NCI-H146 (cell line): ENCODE measurements around the gene TCF12.
"Not testable (repeated sequence)": the region's sequence is repeated elsewhere in the genome, so short reads cannot be mapped to it uniquely, and the experiment has no call there.

Experiments
- DNase-seq: peaks from one replicate; lab custom pipeline; 2025; lab: John Stamatoyannopoulos, UW

The TCF12 gene

GRCh38 chr15:56916825-56917477 is 1.5 kb upstream of the TCF12 start:
- no peak for DNase-seq

GRCh38 chr15:56917652-56918045 is 795 bp upstream of the TCF12 start:
- no peak for DNase-seq

- peak; percentile 61 for DNase-seq
Measured at GRCh38 chr15:56919031-56919608, 676 bp downstream of the TCF12 start.

- peak; percentile 37 for DNase-seq
Measured at GRCh38 chr15:56919609-56920366, 1.3 kb downstream of the TCF12 start.

GRCh38 chr15:56920367-56920627 is 1.9 kb downstream of the TCF12 start:
- DNase-seq: no peak

- DNase-seq: no peak
Measured at GRCh38 chr15:56923174-56923591, 4.7 kb downstream of the TCF12 start.

- no peak for DNase-seq
Measured at GRCh38 chr15:56927816-56928215, 9.4 kb downstream of the TCF12 start.

- no peak for DNase-seq
Measured at GRCh38 chr15:56929399-56929798, 11.0 kb downstream of the TCF12 start.

GRCh38 chr15:56929933-56930332 is 11.5 kb downstream of the TCF12 start:
- no peak for DNase-seq

GRCh38 chr15:56930669-56931313 is 12.3 kb downstream of the TCF12 start:
- no peak for DNase-seq

GRCh38 chr15:56931639-56932508 is 13.4 kb downstream of the TCF12 start:
- no peak for DNase-seq

GRCh38 chr15:56932509-56932868 is 14.0 kb downstream of the TCF12 start:
- DNase-seq: not testable (repeated sequence)

- no peak for DNase-seq
Measured at GRCh38 chr15:56933410-56933809, 15.0 kb downstream of the TCF12 start.

GRCh38 chr15:56933811-56934210 is 15.4 kb downstream of the TCF12 start:
- no peak for DNase-seq

- no peak for DNase-seq
Measured at GRCh38 chr15:56934269-56934668, 15.8 kb downstream of the TCF12 start.

- no peak for DNase-seq
Measured at GRCh38 chr15:56936929-56937328, 18.5 kb downstream of the TCF12 start.

- DNase-seq: no peak
Measured at GRCh38 chr15:56939257-56939656, 20.8 kb downstream of the TCF12 start.

GRCh38 chr15:56940388-56940787 is 21.9 kb downstream of the TCF12 start:
- no peak for DNase-seq

GRCh38 chr15:56942118-56942517 is 23.7 kb downstream of the TCF12 start:
- DNase-seq: no peak

GRCh38 chr15:56943403-56943802 is 25.0 kb downstream of the TCF12 start:
- no peak for DNase-seq

- no peak for DNase-seq
Measured at GRCh38 chr15:56944485-56944884, 26.0 kb downstream of the TCF12 start.

GRCh38 chr15:56946150-56946549 is 27.7 kb downstream of the TCF12 start:
- DNase-seq: no peak
